ENCODE data around the gene SPECC1. TPM values are rescaled to one million over a fixed set of nuclear protein-coding genes. Genes with fewer than 3 reads are reported as not detected.
A peak's percentile ranks its signal among the peaks of the same experiment; 100 is the strongest.
"Not testable (repeated sequence)": the region's sequence is repeated elsewhere in the genome, so short reads cannot be mapped to it uniquely, and the experiment has no call there.

Gene SPECC1
- total RNA-seq, 1 donor from 2014 or later, result 0.51 TPM

DNA sequence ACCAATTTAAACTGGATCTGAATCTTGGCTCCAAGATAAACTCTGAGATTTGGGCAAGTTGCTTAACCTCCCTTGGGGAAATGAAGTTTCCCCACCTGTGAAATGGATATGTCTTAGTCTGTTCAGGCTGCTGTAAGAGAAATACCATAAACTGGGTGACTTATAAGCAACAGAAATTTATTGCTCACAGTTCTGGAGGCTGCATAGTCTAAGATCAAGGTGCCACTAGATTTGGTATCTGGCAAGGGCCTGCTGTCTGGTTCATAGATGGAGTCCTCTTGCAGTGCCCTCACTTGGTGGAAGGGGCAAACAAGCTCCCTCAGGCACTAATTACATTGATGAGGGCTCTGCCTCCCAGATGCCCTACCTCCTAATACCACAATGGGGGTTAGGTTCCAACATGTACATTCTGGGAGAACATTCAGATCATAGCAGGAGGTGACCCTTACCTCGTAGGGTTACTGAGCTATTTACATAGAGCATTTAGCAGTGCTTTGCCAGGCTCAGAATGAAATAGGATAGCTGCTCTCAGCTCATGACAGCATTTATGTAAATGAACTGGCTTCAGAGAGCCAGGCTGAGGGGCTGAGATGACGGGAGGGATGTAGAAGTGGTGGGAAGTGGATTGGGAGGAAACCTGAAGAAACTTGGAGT, 83.9 kb downstream of the SPECC1 start:
- no peak for DNase-seq (ENCODE audit: low read depth in 2 of 2)

DNA sequence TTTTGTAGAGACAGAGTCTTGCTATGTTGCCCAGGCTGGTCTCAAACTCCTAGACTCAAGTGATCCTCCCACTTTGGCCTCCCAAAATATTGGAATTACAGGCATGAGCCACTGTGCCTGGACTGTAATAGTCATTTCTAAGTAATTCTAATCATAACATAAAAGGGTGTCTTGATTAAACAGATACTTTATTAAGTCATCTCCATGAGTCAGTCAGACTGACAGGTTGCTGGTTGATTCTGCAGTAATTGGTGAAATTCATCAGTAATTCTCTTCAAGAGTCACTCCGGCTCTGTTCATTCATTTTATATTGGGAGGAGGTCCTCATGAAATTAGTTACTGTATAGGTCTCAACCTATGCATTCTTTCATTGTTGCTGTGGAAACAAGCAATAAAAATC, 85.6 kb downstream of the SPECC1 start:
- no peak for DNase-seq (ENCODE audit: low read depth in 2 of 2)

DNA sequence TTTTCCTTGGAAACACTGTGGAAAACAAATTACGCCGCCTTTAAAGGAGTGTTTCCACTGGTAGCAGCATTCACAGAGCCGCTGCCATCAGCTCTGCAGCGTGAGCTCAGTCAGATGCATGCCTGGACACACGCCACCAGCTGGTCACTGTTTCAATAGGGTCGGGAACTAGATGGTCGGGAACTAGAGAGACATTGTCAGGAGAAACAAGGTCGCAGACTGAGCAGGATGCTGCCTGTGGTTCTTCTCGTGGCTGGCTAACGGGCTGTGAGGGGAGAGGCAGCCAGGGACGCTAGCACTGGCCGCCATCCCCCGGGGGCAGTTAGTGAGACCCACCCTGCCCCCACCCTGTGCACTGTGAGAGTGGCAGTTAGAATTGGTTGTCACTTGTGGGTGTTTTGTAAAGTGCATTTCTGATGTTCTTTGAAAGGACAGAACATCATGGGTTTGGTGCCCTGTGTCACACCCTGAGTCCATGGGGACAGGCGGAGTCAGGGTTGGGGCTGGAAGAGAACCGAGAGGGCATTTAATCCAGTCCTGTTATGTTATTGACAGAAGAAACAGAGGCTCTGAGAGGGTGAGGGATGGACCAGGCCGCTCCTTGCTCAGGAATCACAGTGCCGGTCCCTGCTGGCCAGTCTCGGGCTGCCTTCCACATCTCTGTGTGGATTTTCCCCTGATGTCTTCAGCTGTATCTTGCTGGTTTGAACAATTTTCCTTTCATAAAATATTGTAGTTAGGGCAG, 86.3 kb downstream of the SPECC1 start:
- DNase-seq (ENCODE audit: low read depth in 2 of 2), result peak; percentile 18 to 52

DNA sequence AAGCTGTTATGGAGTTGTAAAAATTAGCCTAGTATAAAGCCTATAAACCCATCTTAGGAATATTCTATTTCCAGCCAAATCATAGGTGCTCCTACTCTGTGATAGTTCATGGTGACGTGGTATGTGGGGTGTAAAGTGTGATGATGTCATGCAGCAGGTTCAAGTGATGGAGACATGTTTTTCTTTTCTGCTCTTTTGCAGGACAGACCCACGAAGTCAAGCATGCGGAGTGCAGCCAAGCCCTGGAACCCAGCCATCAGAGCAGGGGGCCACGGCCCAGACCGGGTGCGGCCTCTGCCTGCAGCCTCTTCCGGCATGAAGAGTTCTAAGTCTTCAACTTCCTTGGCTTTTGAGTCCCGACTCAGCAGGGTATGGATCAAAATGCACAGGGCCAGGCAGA, 87.3 kb downstream of the SPECC1 start:
- DNase-seq (ENCODE audit: low read depth in 2 of 2), result no peak

DNA sequence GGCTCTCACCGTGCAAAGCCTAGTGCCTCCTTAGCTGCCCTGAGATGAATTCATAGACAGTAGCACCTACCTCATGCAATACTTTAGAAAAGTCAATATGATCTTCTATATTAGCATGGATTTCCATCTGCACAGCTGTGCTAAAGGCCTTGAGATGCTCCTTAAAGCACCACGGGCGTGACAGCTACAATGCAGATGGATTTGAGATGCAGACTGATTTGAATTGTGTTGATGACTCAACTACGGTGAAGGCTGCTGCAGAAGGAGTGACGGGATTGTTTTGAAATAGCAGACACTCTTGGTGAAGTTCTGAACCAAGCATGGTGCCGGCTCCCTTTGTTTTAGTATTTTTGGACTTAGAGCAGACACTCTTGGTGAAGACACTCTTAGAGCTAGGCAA, 88.2 kb downstream of the SPECC1 start:
- DNase-seq (ENCODE audit: low read depth in 2 of 2), result no peak

DNA sequence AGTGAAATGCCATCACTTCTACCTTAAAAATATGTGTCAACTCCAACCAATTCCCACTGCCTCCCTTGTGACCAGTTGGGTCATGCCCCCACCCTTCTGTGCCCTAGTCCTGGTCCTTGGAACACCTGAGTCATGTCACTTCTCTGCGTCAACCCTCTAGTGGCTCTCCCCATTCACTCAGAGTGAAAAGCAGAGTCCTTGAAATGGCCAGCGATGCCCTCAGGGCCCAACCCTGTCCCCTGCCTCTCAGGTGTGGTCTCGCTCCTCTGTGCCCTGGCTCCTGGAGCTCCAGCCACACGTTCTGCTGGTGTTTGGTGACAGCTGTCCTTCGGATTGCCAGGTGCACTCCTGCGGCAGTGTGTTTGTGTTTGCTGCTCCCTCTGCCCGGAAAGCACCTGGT, 89.2 kb downstream of the SPECC1 start:
- DNase-seq (ENCODE audit: low read depth in 2 of 2), result no peak

- not testable (repeated sequence) for DNase-seq (ENCODE audit: low read depth in 2 of 2)
Observed at GRCh38 chr17:20100806-20101205, 91.6 kb downstream of the SPECC1 start.

DNA sequence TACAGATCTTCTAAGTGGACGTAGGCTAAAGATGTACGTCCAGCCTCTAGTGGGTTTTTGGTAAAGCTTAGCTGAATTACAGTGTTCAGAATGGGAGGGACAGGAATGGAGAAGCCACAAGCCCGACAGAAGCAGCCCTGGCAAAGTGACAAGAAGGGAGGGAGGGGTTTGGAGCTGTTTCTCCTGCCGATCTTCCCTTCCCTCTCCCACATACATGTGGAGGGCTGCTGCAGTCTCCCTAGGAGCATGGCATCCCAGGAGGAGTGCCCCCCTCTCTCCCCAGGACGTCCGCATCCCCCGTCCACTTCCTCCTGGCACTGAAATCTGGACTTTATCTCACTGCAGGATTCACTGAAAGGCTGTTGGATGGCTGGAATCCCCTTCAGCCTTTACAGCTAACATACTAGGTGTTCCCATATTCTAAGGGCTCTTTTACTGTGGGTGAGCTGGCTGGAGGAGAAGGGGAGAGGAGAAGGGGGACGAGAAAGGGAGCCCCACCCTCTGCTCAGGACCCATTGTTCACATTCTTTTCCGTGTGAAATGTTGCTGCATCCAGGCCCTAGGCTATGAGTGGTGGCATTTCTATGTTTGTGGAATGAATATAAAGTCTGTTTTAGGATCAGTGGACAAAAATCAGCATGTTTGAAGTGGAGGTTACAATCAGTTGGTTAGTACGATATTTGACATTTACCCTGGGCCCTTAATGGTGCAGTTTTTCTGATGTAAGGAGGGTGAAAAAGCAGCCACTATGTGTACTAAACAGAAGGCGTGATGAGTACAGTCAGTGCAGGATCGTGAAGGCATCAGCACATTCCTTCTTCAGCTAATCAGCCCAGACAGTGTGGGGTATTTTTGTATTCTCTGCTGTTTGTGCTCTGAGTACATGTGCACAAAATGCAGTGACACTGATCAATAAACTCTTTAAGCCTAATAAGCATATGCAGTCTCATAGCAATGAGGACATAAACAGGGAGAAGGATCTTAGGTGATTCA, 94.6 kb downstream of the SPECC1 start:
- no peak for DNase-seq (ENCODE audit: low read depth in 2 of 2)

DNA sequence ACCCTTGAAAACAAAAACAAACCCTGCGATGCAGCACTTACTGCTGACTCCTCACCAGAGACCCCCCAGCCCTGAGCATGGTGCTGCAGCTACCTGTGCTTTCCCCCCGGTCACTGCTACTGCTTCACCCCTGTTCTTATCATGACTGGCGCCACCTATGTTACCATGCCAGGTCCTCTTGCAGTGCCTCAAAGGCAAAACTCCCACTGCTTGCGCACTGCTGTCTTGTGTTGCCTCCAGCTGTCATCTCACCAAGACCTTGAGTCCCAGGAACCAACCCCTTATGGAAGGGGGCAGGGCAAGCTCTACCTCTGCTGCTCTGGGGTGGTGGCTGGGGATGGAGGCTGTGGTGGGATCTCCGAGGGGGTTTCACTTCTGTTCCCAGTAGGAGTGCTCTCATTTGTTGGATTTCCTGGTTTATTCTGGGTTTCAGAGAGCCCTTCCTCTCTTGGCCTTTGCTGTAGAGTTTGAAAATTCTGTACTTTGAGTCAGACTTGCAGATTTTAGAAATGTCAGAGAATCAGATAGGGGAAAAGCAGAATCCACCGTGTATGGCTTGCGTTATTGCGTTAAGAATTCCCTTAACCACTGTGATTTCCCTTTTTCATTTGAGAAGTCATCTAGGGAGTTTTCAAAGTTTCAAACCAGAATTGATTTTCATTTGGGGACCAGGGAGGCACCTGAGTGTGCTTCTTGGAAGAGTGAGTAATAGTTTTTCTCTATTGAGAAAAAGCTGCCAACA, 96.6 kb downstream of the SPECC1 start:
- no peak for DNase-seq (ENCODE audit: low read depth in 2 of 2)

DNA sequence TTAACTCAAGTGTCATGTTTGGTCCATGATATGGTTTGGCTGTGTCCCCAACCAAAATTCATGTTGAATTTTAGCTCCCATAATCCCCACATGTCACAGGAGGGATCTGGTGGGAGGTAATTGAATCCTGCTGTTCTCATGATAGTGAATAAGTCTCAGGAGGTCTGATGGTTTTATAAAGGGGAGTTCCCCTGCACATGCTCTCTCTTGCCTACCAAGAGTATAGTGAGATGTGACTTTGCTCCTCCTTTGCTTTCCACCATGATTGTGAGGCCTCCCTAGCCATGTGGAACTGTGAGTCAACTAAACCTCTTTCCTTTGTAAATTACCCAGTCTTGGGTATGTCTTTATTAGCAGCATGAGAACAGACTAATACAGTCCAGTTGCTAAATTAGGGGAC, 97.3 kb downstream of the SPECC1 start:
- not testable (repeated sequence) for DNase-seq (ENCODE audit: low read depth in 2 of 2)

DNA sequence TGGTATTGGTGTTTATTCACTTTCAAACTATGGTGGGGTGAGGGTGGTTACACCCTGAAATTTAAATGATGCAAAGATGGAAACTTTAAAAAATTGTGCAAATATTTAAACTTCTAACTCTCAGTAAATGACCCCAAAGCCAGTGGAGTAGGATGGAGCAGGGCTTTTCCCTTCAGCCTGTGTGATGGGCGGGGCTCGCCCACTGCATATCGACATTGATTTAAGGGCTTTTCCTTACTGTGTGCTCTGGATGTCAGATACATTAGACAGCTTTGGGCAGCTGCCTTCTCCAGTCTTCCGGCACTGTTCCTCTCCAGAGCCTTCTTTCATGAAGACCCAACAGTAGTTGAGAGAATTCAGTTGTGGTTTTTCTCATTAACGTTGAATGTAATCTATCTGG, 99.9 kb downstream of the SPECC1 start:
- no peak for DNase-seq (ENCODE audit: low read depth in 2 of 2)

DNA sequence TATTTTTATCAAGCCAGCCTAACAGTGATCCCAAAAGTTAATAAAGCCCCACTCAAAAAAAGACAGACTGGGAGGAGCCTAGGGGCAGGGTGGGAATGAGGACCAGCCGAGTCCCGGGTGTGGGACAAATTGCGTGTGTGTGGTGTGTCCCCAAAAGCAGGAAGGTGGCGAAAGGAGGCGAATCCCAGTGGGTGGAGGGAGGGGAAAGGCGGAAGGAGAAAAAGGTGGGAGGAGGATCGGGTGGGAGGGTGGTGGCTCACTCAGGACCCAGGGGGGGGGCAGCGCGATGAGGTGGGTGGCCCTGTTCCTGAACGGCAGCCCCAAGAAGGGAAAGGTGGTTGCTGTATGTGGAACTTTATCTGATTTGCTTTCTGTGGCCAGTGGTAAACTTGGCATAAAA, 102.4 kb downstream of the SPECC1 start:
- DNase-seq (ENCODE audit: low read depth in 2 of 2), result no peak

DNA sequence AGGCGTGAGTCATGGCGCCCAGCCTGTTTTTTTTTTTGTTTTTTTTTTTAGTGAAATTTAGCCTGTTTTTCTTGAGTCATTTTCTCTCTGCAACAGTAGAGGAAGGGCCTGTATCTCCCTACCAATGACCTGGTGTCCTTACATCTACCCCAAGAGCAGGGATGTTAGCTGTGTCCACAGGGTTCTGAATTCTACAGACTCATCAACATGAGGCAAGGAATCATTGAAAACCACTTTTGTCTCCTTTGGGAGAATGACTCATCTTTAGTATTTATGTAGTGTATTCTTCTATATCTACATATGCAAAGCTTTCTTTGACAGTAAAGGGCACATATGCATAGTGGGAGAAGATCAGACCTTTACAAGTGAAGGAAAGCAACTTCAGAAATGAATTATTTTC, 105.3 kb downstream of the SPECC1 start:
- no peak for DNase-seq (ENCODE audit: low read depth in 2 of 2)

GRCh38 chr17:20116683-20117309, 107.6 kb downstream of the SPECC1 start:
- DNase-seq (ENCODE audit: low read depth in 2 of 2), result peak; percentile 17 to 52

GRCh38 chr17:20118280-20118679, 109.1 kb downstream of the SPECC1 start:
- DNase-seq (ENCODE audit: low read depth in 2 of 2), result no peak

- no peak for DNase-seq (ENCODE audit: low read depth in 2 of 2)
Observed at GRCh38 chr17:20120836-20121235, 111.7 kb downstream of the SPECC1 start.

- DNase-seq (ENCODE audit: low read depth in 2 of 2), result peak; percentile 21 to 59
Observed at GRCh38 chr17:20121359-20122253, 112.4 kb downstream of the SPECC1 start.

- no peak for DNase-seq (ENCODE audit: low read depth in 2 of 2)
Observed at GRCh38 chr17:20122254-20122879, 113.2 kb downstream of the SPECC1 start.

DNA sequence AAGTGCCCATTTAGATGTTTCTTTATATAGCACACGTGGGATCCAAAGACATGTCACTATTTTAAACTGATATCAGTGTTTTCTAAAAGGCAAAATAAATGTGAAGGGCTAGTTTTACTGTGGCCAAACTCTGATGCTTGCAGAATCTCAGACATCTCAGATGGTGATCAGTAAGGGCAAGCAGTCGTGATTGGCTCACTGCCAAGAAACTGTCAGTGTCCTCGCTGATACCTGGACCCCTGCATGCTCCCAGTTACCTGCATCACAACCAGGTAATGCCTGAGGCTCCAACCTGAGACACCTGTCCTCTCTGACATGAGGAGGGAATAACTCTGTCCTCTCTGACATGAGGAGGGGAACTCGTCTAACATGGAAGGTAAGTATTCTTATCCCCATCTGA, 114.0 kb downstream of the SPECC1 start:
- no peak for DNase-seq (ENCODE audit: low read depth in 2 of 2)
